ENCODE data around the gene ANO6. TPM values are rescaled to one million over a fixed set of nuclear protein-coding genes. Genes with fewer than 3 reads are reported as not detected.
A peak's percentile ranks its signal among the peaks of the same experiment; 100 is the strongest.

The ANO6 gene
- total and polyA plus RNA-seq, 12 donors = 8.9 to 52.2 (median 40.9) TPM

GRCh38 chr12:45263587-45263986 lies 47.7 kb downstream of the ANO6 start:
- intact Hi-C loops (cut with DNase I) = loop anchor here in 1 of 10 donors (5.0 kb wide), 1 partner anchor 46 kb away; the partner anchor contains the start of gene ANO6
- ATAC-seq = no peak
- peaks cover 2 to 80% (median 43%) of the 10 kb centered on the region in 9 donors for H3K4me1 ChIP-seq

GRCh38 chr12:45268672-45269411 lies 52.9 kb downstream of the ANO6 start:
- H3K9me3 ChIP-seq = no peaks in the 10 kb centered on the region
- peaks cover 9 to 87% (median 48%) of the 10 kb centered on the region in 9 donors for H3K4me1 ChIP-seq
- intact Hi-C loops (cut with DNase I) = loop anchor here in 4 of 10 donors (2.0 to 5.0 kb wide), 5 partner anchors 37 to 273 kb away; partner anchors contain the start of gene ANO6 (in 1 of the 4)
- no peaks in the 10 kb centered on the region for H3K36me3 ChIP-seq
- ATAC-seq (peak; percentile 70 to 88 (median 82)), DNase-seq (peak; percentile 73 to 91)
- peak overlapping the region in 8 of 10 donors; percentile 19 to 69 (median 40) for H3K27ac ChIP-seq
- TF ChIP-seq, protein P1, sequence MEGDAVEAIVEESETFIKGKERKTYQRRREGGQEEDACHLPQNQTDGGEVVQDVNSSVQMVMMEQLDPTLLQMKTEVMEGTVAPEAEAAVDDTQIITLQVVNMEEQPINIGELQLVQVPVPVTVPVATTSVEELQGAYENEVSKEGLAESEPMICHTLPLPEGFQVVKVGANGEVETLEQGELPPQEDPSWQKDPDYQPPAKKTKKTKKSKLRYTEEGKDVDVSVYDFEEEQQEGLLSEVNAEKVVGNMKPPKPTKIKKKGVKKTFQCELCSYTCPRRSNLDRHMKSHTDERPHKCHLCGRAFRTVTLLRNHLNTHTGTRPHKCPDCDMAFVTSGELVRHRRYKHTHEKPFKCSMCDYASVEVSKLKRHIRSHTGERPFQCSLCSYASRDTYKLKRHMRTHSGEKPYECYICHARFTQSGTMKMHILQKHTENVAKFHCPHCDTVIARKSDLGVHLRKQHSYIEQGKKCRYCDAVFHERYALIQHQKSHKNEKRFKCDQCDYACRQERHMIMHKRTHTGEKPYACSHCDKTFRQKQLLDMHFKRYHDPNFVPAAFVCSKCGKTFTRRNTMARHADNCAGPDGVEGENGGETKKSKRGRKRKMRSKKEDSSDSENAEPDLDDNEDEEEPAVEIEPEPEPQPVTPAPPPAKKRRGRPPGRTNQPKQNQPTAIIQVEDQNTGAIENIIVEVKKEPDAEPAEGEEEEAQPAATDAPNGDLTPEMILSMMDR (IDR thresholded peaks at IDR 0.05) = peak in 8 of 9 donors; percentile 30 to 70 (median 52)
- 8 to 17% methylated on average over 5 of the region's 5 CpGs for WGBS, 2 donors
- peak overlapping the region in 3 of 10 donors; percentile 6 to 18 (median 15) for H3K4me3 ChIP-seq
- no peaks in the 10 kb centered on the region for H3K27me3 ChIP-seq

More at GRCh38 chr12:45263587-45263986, 47.7 kb downstream of the ANO6 start:
- Histone ChIP-seq H3K4me3 (no peak overlapping the region), H3K27ac (peak overlapping the region in 3 of 10 donors; percentile 1 to 17 (median 11)), H3K27me3 (no peaks in the 10 kb centered on the region), H3K36me3 (no peaks in the 10 kb centered on the region), H3K9me3 (no peaks in the 10 kb centered on the region)
- WGBS, 2 donors = 51 to 62% methylated on average over 3 of the region's 3 CpGs
- TF ChIP-seq, protein P1 (IDR thresholded peaks at IDR 0.05) = no peak
- DNase-seq = no peak

GRCh38 chr12:45269412-45269751 lies 53.5 kb downstream of the ANO6 start:
- DNase-seq = no peak
- H3K36me3 ChIP-seq = no peaks in the 10 kb centered on the region
- peak overlapping the region in 2 of 10 donors; percentile 6 to 18 for H3K4me3 ChIP-seq
- H3K27me3 ChIP-seq = no peaks in the 10 kb centered on the region
- no peak for ATAC-seq
- intact Hi-C loops (cut with DNase I) = loop anchor here in 4 of 10 donors (2.0 to 5.0 kb wide), 5 partner anchors 37 to 273 kb away; partner anchors contain the start of gene ANO6 (in 1 of the 4)
- 70% methylated on average over 2 of the region's 2 CpGs for WGBS, 2 donors
- H3K27ac ChIP-seq = peak overlapping the region in 7 of 10 donors; percentile 3 to 69 (median 42)
- H3K4me1 ChIP-seq = peaks cover 9 to 87% (median 52%) of the 10 kb centered on the region in 9 donors
- TF ChIP-seq, protein P1 (IDR thresholded peaks at IDR 0.05) = peak in 1 of 9 donors; percentile 13
- H3K9me3 ChIP-seq = no peaks in the 10 kb centered on the region

DNA sequence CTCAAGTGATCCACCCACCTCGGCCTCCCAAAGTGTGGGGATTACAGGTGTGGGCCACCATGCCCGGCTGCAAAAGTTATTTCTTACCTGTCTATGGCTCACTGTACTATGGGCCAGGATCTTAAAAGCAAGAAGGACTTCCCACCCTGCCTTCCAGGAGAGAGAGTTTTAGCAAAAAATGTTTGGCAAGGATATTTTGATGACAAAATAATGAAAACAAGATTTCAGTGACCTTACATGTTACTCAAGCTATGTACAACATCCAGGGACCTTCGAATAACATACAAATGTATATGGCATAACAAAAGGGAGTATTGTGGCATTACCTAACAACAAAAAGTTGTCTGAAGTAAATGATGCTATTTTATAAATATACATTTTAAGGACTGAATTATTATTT lies 55.1 kb downstream of the ANO6 start:
- Histone ChIP-seq H3K4me3 (no peak overlapping the region), H3K27ac (peak overlapping the region in 3 of 10 donors; percentile 39 to 57 (median 42)), H3K4me1 (peaks cover 9 to 85% (median 54%) of the 10 kb centered on the region in 9 donors), H3K36me3 (no peaks in the 10 kb centered on the region), H3K27me3 (no peaks in the 10 kb centered on the region), H3K9me3 (no peaks in the 10 kb centered on the region)
- intact Hi-C loops (cut with DNase I) = loop anchor here in 2 of 10 donors (5.0 to 10.0 kb wide), 3 partner anchors 39 to 114 kb away; no protein-coding TSS in a partner anchor
- ATAC-seq = no peak
- WGBS, 2 donors = 93 to 94% methylated on average over 3 of the region's 3 CpGs
- TF ChIP-seq, protein P1 (IDR thresholded peaks at IDR 0.05) = no peak
- no peak for DNase-seq

Data from heart right ventricle (tissue), 16 donors.